NCI-H187 (cell line): ENCODE measurements around the gene KANK2.
A peak's percentile ranks its signal among the peaks of the same experiment; 100 is the strongest.
"Not testable (repeated sequence)": the region's sequence is repeated elsewhere in the genome, so short reads cannot be mapped to it uniquely, and the experiment has no call there.

Experiments used
- DNase-seq, 2 experiments: peaks; one replicate each; lab custom pipeline; 2025; lab: John Stamatoyannopoulos, UW

Gene KANK2

DNA sequence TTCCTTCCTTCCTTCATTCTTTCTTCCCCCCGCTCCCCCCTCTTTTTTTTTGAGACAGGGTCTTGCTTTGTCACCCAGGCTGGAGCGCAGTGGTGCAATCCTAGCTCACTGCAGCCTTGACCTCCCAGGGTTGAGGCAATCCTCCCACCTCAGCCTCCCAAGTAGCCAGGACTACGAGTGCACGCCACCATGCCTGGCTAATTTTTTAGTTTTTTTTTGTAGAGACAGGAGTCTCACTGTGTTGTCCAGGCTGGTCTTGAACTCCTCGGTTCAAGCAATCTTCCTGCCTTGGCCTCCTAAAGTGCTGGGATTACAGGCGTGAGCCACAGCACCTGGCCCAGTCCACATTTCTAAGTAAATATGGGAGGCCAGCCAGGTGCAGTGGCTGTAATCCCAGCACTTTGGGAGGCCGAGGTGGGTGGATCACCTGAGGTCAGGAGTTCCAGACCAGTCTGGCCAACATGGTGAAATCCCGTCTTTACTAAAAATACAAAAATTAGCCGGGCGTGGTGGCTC is 57.3 kb downstream of the KANK2 start:
- not testable (repeated sequence) for DNase-seq

DNA sequence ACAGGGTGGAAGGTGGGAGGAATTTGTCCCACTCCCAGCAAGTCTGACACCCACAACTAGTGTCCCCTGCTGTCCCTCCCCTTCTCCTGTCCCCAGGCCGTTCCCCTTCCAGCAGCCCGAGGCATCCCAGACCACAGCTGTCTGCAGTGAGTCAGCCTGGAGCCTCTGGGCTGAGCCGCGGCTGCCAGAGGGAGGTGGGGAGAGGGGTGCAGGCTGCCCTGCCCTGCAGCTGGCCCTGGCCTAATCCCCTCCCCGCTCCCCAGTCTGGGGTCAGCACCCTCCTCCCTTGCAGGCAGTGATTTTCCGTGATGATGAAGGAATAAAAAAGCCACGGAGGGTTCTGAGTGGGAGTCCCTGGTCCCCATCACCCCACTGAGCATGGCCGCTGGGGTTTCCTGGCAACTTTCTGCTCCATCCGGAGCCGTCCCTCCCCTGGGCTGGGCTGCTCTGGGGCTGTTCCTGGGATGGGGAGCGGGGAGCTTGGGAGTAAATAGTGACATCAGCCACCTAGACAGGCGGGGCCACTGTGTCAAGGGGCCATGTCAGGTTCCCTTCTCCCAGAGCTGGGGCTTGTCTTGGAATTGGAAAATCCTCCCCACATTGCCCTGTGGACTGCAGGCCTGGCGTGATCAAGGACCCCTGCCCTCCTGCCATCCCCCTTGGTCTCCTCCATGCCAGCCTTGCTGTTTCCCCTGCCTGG is 58.6 kb downstream of the KANK2 start:
- DNase-seq = no peak

GRCh38 chr19:11137542-11138384 is 59.6 kb downstream of the KANK2 start:
- peak in 1 of 2 experiments; percentile 18 for DNase-seq

DNA sequence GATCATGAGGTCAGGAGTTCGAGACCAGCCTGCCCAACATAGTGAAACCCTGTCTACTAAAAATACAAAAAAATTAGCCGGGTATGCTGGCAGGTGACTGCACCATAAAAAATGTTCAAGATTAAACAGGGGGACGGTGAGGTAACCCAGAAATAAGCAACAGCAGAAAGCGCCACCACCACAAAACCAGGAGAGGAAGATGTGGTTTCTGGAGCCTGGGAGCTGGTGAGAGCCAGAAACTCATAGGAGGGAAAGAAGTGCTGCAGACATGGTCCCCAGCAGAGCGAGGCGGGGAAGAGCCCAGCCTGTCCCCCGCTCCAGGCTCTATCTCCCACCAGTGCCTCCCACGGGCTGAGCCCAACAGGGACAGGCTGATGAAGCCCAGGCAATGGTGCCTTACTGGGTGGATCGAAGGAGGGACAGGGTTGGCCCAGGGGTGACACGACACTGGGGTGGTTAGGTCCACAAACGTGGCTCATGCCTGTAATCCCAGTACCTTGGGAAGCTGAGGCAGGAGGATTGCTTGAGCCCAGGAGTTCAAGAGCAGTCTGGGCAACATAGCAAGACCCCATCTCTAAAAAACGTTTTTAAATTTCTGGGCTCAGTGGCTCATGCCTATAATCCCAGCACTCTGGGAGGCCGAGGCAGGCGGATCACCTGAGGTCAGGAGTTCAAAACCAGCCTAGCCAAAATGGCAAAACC is 60.8 kb downstream of the KANK2 start:
- DNase-seq = no peak

DNA sequence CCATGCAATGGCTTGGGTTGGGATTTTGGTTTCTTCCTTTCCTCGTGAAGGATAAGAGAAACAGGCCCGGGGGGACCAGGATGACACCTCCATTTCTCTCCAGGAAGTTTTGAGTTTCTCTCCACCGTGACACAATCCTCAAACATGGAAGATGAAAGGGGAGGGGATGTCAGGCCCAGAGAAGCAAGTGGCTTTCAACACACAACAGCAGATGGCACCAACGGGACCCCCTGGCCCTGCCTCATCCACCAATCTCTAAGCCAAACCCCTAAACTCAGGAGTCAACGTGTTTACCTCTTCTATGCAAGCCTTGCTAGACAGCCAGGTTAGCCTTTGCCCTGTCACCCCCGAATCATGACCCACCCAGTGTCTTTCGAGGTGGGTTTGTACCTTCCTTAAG is 65.9 kb downstream of the KANK2 start:
- no peak for DNase-seq

GRCh38 chr19:11130824-11131455 is 66.4 kb downstream of the KANK2 start:
- DNase-seq = no peak

GRCh38 chr19:11127905-11128304 is 69.4 kb downstream of the KANK2 start:
- DNase-seq = no peak

- peak; percentile 10 to 12 for DNase-seq
Observed at GRCh38 chr19:11125994-11126685, 71.2 kb downstream of the KANK2 start.

DNA sequence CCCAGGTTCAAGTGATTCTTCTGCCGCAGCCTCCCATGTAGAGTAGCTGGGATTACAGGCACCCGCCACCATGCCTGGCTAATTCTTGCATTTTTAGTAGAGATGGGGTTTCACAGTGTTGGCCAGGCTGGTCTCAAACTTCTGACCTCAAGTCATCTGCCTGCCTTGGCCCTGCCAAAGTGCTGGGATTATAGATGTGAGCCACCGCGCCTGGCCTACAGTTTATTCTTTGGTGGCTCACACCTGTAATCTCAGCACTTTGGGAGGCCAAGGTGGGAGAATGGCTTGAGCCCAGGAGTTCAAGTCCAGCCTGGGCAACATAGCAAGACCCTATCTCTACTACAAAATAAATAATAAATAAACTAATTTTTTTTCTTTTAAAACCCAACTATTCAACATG is 73.2 kb downstream of the KANK2 start:
- DNase-seq = not testable (repeated sequence)

GRCh38 chr19:11123114-11123513 is 74.2 kb downstream of the KANK2 start:
- DNase-seq = no peak

DNA sequence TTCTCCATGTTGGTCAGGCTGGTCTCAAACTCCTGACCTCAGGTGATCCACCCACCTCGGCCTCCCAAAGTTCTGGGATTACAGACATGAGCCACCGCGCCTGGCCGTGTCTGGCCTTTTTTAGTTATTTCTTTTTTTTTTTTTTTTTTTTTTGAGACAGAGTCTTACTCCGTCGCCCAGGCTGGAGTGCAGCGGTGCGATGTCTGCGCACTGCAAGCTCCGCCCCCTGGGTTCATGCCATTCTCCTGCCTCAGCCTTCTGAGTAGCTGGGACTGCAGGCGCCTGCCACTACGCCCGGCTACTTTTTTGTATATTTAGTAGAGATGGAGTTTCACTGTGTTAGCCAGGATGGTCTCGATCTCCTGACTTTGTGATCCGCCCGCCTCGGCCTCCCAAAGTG is 75.4 kb downstream of the KANK2 start:
- DNase-seq = not testable (repeated sequence)

DNA sequence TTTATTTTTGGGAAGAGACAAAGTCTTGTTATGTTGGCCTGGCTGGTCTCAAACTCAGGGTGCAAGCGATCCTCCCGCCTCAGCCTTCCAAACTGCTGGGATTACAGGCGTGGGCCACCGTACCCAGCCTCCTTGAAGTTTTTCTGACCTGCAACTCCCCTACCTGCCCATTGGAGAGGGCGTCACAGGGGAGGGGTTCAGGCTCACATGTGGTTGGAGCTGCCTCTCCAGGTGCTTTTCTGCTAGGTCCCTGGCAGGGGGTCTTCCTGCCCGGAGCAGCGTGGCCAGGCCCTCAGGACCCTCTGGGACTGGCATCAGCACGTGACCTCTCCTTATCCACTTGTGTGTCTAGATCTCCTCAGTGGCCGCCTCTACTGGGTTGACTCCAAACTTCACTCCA is 80.8 kb downstream of the KANK2 start:
- no peak for DNase-seq

GRCh38 chr19:11115895-11116446 is 81.4 kb downstream of the KANK2 start:
- no peak for DNase-seq

DNA sequence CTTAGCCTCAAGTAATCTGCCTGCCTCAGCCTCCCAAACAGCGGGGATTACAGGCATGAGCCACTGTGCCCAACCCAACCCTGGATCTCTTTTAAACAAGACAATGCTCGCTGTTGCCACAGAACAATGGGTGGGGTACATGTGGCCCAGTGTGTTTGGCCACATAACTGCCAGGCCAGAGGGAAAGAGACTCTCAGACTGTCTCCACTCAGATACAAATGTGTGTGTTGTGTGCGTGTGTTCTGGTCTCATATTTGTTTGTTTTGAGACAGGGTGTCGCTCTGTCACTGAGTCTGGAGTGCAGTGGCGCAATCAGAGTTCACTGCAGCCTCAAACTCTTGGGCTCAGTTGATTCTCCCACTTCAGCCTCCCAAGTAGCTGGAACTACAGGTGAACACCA is 82.3 kb downstream of the KANK2 start:
- DNase-seq = no peak
